ENCODE measurements around the gene RPS6KA5. TPM values are rescaled to one million over a fixed set of nuclear protein-coding genes. Genes with fewer than 3 reads are reported as not detected.
"Not testable (repeated sequence)": the region's sequence is repeated elsewhere in the genome, so short reads cannot be mapped to it uniquely, and the experiment has no call there.

RPS6KA5 gene
- total and polyA plus RNA-seq, 5 donors: 2.0 to 15.5 (median 11.5) TPM

GRCh38 chr14:91048265-91048664 lies 12.2 kb downstream of the RPS6KA5 start:
- WGBS: 89% methylated on average over 2 of the region's 2 CpGs
- Histone ChIP-seq H3K27me3 (ENCODE audit: control insufficient read depth, insufficient read depth) (no peaks in the 10 kb centered on the region), H3K4me1 (ENCODE audit: control insufficient read depth, insufficient read depth, low read length) (no peaks in the 10 kb centered on the region), H3K27ac (ENCODE audit: low read length) (no peak overlapping the region), H3K4me3 (ENCODE audit: low read length) (no peak overlapping the region), H3K9me3 (ENCODE audit: control insufficient read depth, low read length) (no peaks in the 10 kb centered on the region)
- intact Hi-C loops (cut with DNase I): no loop called here
- DNase-seq (no peak), ATAC-seq (no peak)

- Histone ChIP-seq H3K4me3 (ENCODE audit: low read length) (no peak overlapping the region), H3K27me3 (ENCODE audit: control insufficient read depth, insufficient read depth) (no peaks in the 10 kb centered on the region), H3K27ac (ENCODE audit: low read length) (no peak overlapping the region), H3K9me3 (ENCODE audit: control insufficient read depth, low read length) (no peaks in the 10 kb centered on the region), H3K4me1 (ENCODE audit: control insufficient read depth, insufficient read depth, low read length) (no peaks in the 10 kb centered on the region)
- WGBS: 89% methylated on average over 4 of the region's 4 CpGs
- intact Hi-C loops (cut with DNase I): no loop called here
- DNase-seq (no peak), ATAC-seq (no peak)
Observed at GRCh38 chr14:91047174-91047753, 13.2 kb downstream of the RPS6KA5 start.

GRCh38 chr14:91046488-91047072 lies 13.9 kb downstream of the RPS6KA5 start:
- Histone ChIP-seq H3K27ac (ENCODE audit: low read length) (no peak overlapping the region), H3K4me1 (ENCODE audit: control insufficient read depth, insufficient read depth, low read length) (no peaks in the 10 kb centered on the region), H3K9me3 (ENCODE audit: control insufficient read depth, low read length) (no peaks in the 10 kb centered on the region), H3K4me3 (ENCODE audit: low read length) (no peak overlapping the region), H3K27me3 (ENCODE audit: control insufficient read depth, insufficient read depth) (no peaks in the 10 kb centered on the region)
- 83% methylated on average over 7 of the region's 7 CpGs for WGBS
- DNase-seq (no peak), ATAC-seq (no peak)
- intact Hi-C loops (cut with DNase I): no loop called here

GRCh38 chr14:91041450-91041849 lies 19.0 kb downstream of the RPS6KA5 start:
- 84% methylated on average over 2 of the region's 2 CpGs for WGBS
- no peak overlapping the region for H3K27ac ChIP-seq (ENCODE audit: low read length)
- H3K4me1 ChIP-seq (ENCODE audit: control insufficient read depth, insufficient read depth, low read length): no peaks in the 10 kb centered on the region
- no peaks in the 10 kb centered on the region for H3K9me3 ChIP-seq (ENCODE audit: control insufficient read depth, low read length)
- DNase-seq (no peak), ATAC-seq (no peak)
- intact Hi-C loops (cut with DNase I): no loop called here
- H3K27me3 ChIP-seq (ENCODE audit: control insufficient read depth, insufficient read depth): no peaks in the 10 kb centered on the region
- no peak overlapping the region for H3K4me3 ChIP-seq (ENCODE audit: low read length)

- Histone ChIP-seq H3K9me3 (ENCODE audit: control insufficient read depth, low read length) (no peaks in the 10 kb centered on the region), H3K4me1 (ENCODE audit: control insufficient read depth, insufficient read depth, low read length) (no peaks in the 10 kb centered on the region), H3K27ac (ENCODE audit: low read length) (no peak overlapping the region), H3K4me3 (ENCODE audit: low read length) (no peak overlapping the region), H3K27me3 (ENCODE audit: control insufficient read depth, insufficient read depth) (no peaks in the 10 kb centered on the region)
- ATAC-seq: no peak
- WGBS: 88% methylated on average over 1 of the region's 1 CpG
- no peak for DNase-seq
- intact Hi-C loops (cut with DNase I): no loop called here
Observed at GRCh38 chr14:91040545-91040944, 19.9 kb downstream of the RPS6KA5 start.

- H3K4me3 ChIP-seq (ENCODE audit: low read length): no peak overlapping the region
- ATAC-seq (peak in 1 of 2 donors; percentile 16), DNase-seq (peak in 1 of 3 donors; percentile 46)
- H3K4me1 ChIP-seq (ENCODE audit: control insufficient read depth, insufficient read depth, low read length): no peaks in the 10 kb centered on the region
- 83% methylated on average over 1 of the region's 1 CpG for WGBS
- H3K9me3 ChIP-seq (ENCODE audit: control insufficient read depth, low read length): no peaks in the 10 kb centered on the region
- H3K27me3 ChIP-seq (ENCODE audit: control insufficient read depth, insufficient read depth): no peaks in the 10 kb centered on the region
- H3K27ac ChIP-seq (ENCODE audit: low read length): no peak overlapping the region
- intact Hi-C loops (cut with DNase I): no loop called here
Observed at GRCh38 chr14:91038439-91038838, 22.0 kb downstream of the RPS6KA5 start.

GRCh38 chr14:91036741-91037469 lies 23.5 kb downstream of the RPS6KA5 start:
- Histone ChIP-seq H3K9me3 (ENCODE audit: control insufficient read depth, low read length) (no peaks in the 10 kb centered on the region), H3K27ac (ENCODE audit: low read length) (no peak overlapping the region), H3K4me1 (ENCODE audit: control insufficient read depth, insufficient read depth, low read length) (no peaks in the 10 kb centered on the region), H3K27me3 (ENCODE audit: control insufficient read depth, insufficient read depth) (no peaks in the 10 kb centered on the region), H3K4me3 (ENCODE audit: low read length) (no peak overlapping the region)
- DNase-seq (no peak), ATAC-seq (no peak)
- intact Hi-C loops (cut with DNase I): no loop called here
- WGBS: 95% methylated on average over 2 of the region's 2 CpGs

- no peak overlapping the region for H3K4me3 ChIP-seq (ENCODE audit: low read length)
- intact Hi-C loops (cut with DNase I): no loop called here
- no peaks in the 10 kb centered on the region for H3K4me1 ChIP-seq (ENCODE audit: control insufficient read depth, insufficient read depth, low read length)
- WGBS: 74% methylated on average over 1 of the region's 1 CpG
- no peaks in the 10 kb centered on the region for H3K27me3 ChIP-seq (ENCODE audit: control insufficient read depth, insufficient read depth)
- no peak for DNase-seq
- no peak for ATAC-seq
- no peaks in the 10 kb centered on the region for H3K9me3 ChIP-seq (ENCODE audit: control insufficient read depth, low read length)
- H3K27ac ChIP-seq (ENCODE audit: low read length): no peak overlapping the region
Observed at GRCh38 chr14:91035855-91036254, 24.6 kb downstream of the RPS6KA5 start.

- H3K9me3 ChIP-seq (ENCODE audit: control insufficient read depth, low read length); H3K4me1 ChIP-seq (ENCODE audit: control insufficient read depth, insufficient read depth, low read length); H3K27me3 ChIP-seq (ENCODE audit: control insufficient read depth, insufficient read depth); DNase-seq; intact Hi-C loops (cut with DNase I); H3K27ac ChIP-seq (ENCODE audit: low read length); ATAC-seq; H3K4me3 ChIP-seq (ENCODE audit: low read length): not testable (repeated sequence)
- WGBS: 73% methylated on average over 10 of the region's 10 CpGs
Observed at GRCh38 chr14:91034379-91034778, 26.1 kb downstream of the RPS6KA5 start.

GRCh38 chr14:91032248-91032647 lies 28.2 kb downstream of the RPS6KA5 start:
- ATAC-seq: no peak
- DNase-seq: no peak
- Histone ChIP-seq H3K4me3 (ENCODE audit: low read length) (no peak overlapping the region), H3K27ac (ENCODE audit: low read length) (no peak overlapping the region), H3K9me3 (ENCODE audit: control insufficient read depth, low read length) (no peaks in the 10 kb centered on the region), H3K4me1 (ENCODE audit: control insufficient read depth, insufficient read depth, low read length) (no peaks in the 10 kb centered on the region), H3K27me3 (ENCODE audit: control insufficient read depth, insufficient read depth) (no peaks in the 10 kb centered on the region)
- WGBS: 87% methylated on average over 3 of the region's 3 CpGs
- intact Hi-C loops (cut with DNase I): no loop called here

- no peak for ATAC-seq
- intact Hi-C loops (cut with DNase I): no loop called here
- Histone ChIP-seq H3K9me3 (ENCODE audit: control insufficient read depth, low read length) (no peaks in the 10 kb centered on the region), H3K4me3 (ENCODE audit: low read length) (no peak overlapping the region), H3K4me1 (ENCODE audit: control insufficient read depth, insufficient read depth, low read length) (no peaks in the 10 kb centered on the region), H3K27me3 (ENCODE audit: control insufficient read depth, insufficient read depth) (no peaks in the 10 kb centered on the region), H3K27ac (ENCODE audit: low read length) (no peak overlapping the region)
- WGBS: 96% methylated on average over 4 of the region's 4 CpGs
- no peak for DNase-seq
Observed at GRCh38 chr14:91031666-91032065, 28.8 kb downstream of the RPS6KA5 start.

Measured in right cardiac atrium (tissue), 5 donors.